Prostate gland (tissue), 2 donors: ENCODE results near the gene CPA5.

Experiments
- POLR2A ChIP-seq: fragments of 450-650 bp; IDR thresholded peaks from one replicate; pipeline ENCODE4 v1.6.1; 2016; ENCODE audit warnings: antibody characterized with exemption, mild to moderate bottlenecking
- POLR2AphosphoS5 ChIP-seq: sonication (generic); formaldehyde crosslinking; IDR thresholded peaks from one replicate; pipeline ENCODE4 v1.6.1; 2017; ENCODE audit warnings: antibody characterized with exemption
- TF ChIP-seq, protein P1 (sequence below), 4 experiments: fragments of 200-600 bp in 2 of 4; fragments of 450-650 bp in 2 of 4; sonication (generic) in 2 of 4; IDR thresholded peaks; 1 replicate in 3 of 4; 2 replicates in 1 of 4; pipeline ENCODE4 v1.5.1; 2016 to 2019; ENCODE audit warnings: antibody characterized with exemption in 4 of 4, mild to moderate bottlenecking in 2 of 4, moderate library complexity in 2 of 4

DNA sequence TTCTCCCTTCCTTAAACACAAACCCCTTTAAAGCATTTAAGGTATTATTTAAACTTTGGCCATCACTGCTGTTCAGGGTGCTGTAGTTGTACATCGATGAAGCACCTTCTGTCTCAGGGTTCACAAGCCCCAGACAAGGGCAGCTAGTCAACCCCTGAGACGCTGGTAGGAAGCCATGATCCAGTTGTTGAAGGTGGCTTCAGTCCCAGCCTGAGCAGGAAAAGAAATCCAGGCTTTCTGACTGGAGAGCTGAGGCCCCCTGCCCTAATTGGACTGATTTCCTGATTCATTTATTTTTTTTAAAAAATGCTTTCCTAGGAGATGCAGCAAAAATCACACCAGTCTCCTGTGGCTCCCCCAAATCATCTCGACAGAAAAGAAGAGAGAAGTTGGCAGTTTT is 51.5 kb downstream of the CPA5 start:
- TF ChIP-seq, protein P1, sequence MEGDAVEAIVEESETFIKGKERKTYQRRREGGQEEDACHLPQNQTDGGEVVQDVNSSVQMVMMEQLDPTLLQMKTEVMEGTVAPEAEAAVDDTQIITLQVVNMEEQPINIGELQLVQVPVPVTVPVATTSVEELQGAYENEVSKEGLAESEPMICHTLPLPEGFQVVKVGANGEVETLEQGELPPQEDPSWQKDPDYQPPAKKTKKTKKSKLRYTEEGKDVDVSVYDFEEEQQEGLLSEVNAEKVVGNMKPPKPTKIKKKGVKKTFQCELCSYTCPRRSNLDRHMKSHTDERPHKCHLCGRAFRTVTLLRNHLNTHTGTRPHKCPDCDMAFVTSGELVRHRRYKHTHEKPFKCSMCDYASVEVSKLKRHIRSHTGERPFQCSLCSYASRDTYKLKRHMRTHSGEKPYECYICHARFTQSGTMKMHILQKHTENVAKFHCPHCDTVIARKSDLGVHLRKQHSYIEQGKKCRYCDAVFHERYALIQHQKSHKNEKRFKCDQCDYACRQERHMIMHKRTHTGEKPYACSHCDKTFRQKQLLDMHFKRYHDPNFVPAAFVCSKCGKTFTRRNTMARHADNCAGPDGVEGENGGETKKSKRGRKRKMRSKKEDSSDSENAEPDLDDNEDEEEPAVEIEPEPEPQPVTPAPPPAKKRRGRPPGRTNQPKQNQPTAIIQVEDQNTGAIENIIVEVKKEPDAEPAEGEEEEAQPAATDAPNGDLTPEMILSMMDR (IDR thresholded peaks at IDR 0.05), result no peak
- TF ChIP-seq POLR2A (no peak), POLR2AphosphoS5 (no peak)
